Activated naive CD4-positive, alpha-beta T cell treated with anti-CD3 and anti-CD28 coated beads for 36 hours (primary cell): Measurements from ENCODE around the gene VAMP8. TPM values are rescaled to one million over a fixed set of nuclear protein-coding genes. Genes with fewer than 3 reads are reported as not detected.

ENCODE experiments used
- CTCF ChIA-PET: fragments of 350-600 bp; sonication (Branson Sonifier 250); formaldehyde crosslinking; loops from one replicate; lab custom pipeline; 2021; ENCODE audit warnings: antibody characterized with exemption; lab: Charles Lee
- DNase-seq: peaks from one replicate; pipeline ENCODE4 v3.0.0-alpha.2; 2020
- H3K27ac Mint-ChIP-seq: one replicate; pipeline ENCODE4 v1.8.0; 2021; ENCODE audit warnings: mild to moderate bottlenecking, mixed read lengths
- H3K27me3 Mint-ChIP-seq: one replicate; pipeline ENCODE4 v1.8.0; 2021; ENCODE audit warnings: low read depth, mixed read lengths
- H3K36me3 Mint-ChIP-seq: one replicate; pipeline ENCODE4 v1.8.0; 2021; ENCODE audit warnings: low read depth, mixed read lengths
- H3K4me1 Mint-ChIP-seq: one replicate; pipeline ENCODE4 v1.8.0; 2021; ENCODE audit warnings: low read depth, mixed read lengths
- H3K4me3 Mint-ChIP-seq: one replicate; pipeline ENCODE4 v1.8.0; 2021; ENCODE audit warnings: mild to moderate bottlenecking, moderate library complexity, mixed read lengths
- H3K9me3 Mint-ChIP-seq: one replicate; pipeline ENCODE4 v1.8.0; 2021; ENCODE audit warnings: mixed read lengths
- intact Hi-C: fragments of 100-400 bp; cut with micrococcal nuclease; formaldehyde crosslinking; loops from one replicate; pipeline ENCODE4 v1.15.1; 2023
- total RNA-seq, 2 experiments: library from RNA; stranded (reverse); gene quantifications; one replicate each; pipeline ENCODE4 v1.2.3, GENCODE V29; 2021

The VAMP8 gene
- total RNA-seq, 2 experiments from 2014 or later, result 98.7 to 102 TPM

GRCh38 chr2:85594715-85595300 is 17.4 kb downstream of the VAMP8 start:
- intact Hi-C loops, result loop anchor here (1.0 kb wide), 3 partner anchors 8 to 34 kb away; partner anchors contain the start of genes GGCX and VAMP5
- Mint-ChIP-seq H3K27ac (peak overlapping the region; percentile 92), H3K9me3 (no peaks in the 10 kb centered on the region), H3K4me3 (peak overlapping the region; percentile 97), H3K4me1 (peaks cover 31% of the 10 kb centered on the region), H3K27me3 (no peaks in the 10 kb centered on the region), H3K36me3 (peaks cover 5% of the 10 kb centered on the region)
- no peak for DNase-seq
- CTCF ChIA-PET, result interaction anchor here (0.6 to 2.4 kb wide), 6 partner anchors 10 to 171 kb away, joined by 3 to 11 read pairs (median 4); no protein-coding TSS in a partner anchor

GRCh38 chr2:85595301-85596025 is 18.1 kb downstream of the VAMP8 start, which contains the start of gene RNF181:
Gene RNF181, plus strand, starts transcription at chr2:85595745. Its CDS starts 19 bp downstream, at chr2:85595764.
- Mint-ChIP-seq H3K27ac (peak within 1 kb of the TSS; percentile 92), H3K9me3 (no peaks in the 10 kb centered on the region), H3K27me3 (no peaks in the 10 kb centered on the region), H3K4me1 (peaks cover 31% of the 10 kb centered on the region), H3K4me3 (peak within 1 kb of the TSS; percentile 97), H3K36me3 (peaks cover 5% of the 10 kb centered on the region)
- intact Hi-C loops, result loop anchor here (1.0 kb wide), 2 partner anchors 8 to 34 kb away; partner anchors contain the start of gene GGCX
- peak; percentile 96 for DNase-seq
- CTCF ChIA-PET, result interaction anchor here (0.6 to 2.4 kb wide), 7 partner anchors 10 to 294 kb away, joined by 3 to 11 read pairs (median 4); no protein-coding TSS in a partner anchor

- no peaks in the 10 kb centered on the region for H3K27me3 Mint-ChIP-seq
- CTCF ChIA-PET, result interaction anchor here (0.6 to 2.4 kb wide), 5 partner anchors 9 to 293 kb away, joined by 3 to 11 read pairs (median 5); no protein-coding TSS in a partner anchor
- peak; percentile 26 for DNase-seq
- H3K27ac Mint-ChIP-seq, result peak overlapping the region; percentile 92
- peak overlapping the region; percentile 97 for H3K4me3 Mint-ChIP-seq
- H3K4me1 Mint-ChIP-seq, result peaks cover 31% of the 10 kb centered on the region
- intact Hi-C loops, result no loop called here
- H3K36me3 Mint-ChIP-seq, result peaks cover 5% of the 10 kb centered on the region
- no peaks in the 10 kb centered on the region for H3K9me3 Mint-ChIP-seq
Observed at GRCh38 chr2:85596026-85596333, 18.6 kb downstream of the VAMP8 start.

GRCh38 chr2:85596486-85597143 is 19.2 kb downstream of the VAMP8 start:
- Mint-ChIP-seq H3K4me1 (peaks cover 31% of the 10 kb centered on the region), H3K27me3 (no peaks in the 10 kb centered on the region), H3K9me3 (no peaks in the 10 kb centered on the region), H3K4me3 (peak overlapping the region; percentile 97), H3K27ac (peak overlapping the region; percentile 92), H3K36me3 (peaks cover 5% of the 10 kb centered on the region)
- CTCF ChIA-PET, result interaction anchor here (0.6 to 2.4 kb wide), 3 partner anchors 18 to 293 kb away, joined by 3 to 9 read pairs (median 5); no protein-coding TSS in a partner anchor
- DNase-seq, result no peak
- intact Hi-C loops, result no loop called here

GRCh38 chr2:85597241-85597640 is 19.9 kb downstream of the VAMP8 start:
- peaks cover 36% of the 10 kb centered on the region for H3K4me1 Mint-ChIP-seq
- no peaks in the 10 kb centered on the region for H3K27me3 Mint-ChIP-seq
- CTCF ChIA-PET, result interaction anchor here (2.4 kb wide), 1 partner anchor 40 kb away, joined by 9 read pairs; no protein-coding TSS in a partner anchor
- no peak overlapping the region for H3K27ac Mint-ChIP-seq
- intact Hi-C loops, result no loop called here
- H3K36me3 Mint-ChIP-seq, result peaks cover 5% of the 10 kb centered on the region
- H3K9me3 Mint-ChIP-seq, result no peaks in the 10 kb centered on the region
- no peak for DNase-seq
- H3K4me3 Mint-ChIP-seq, result peak overlapping the region; percentile 97

GRCh38 chr2:85598594-85599340 is 21.4 kb downstream of the VAMP8 start:
- Mint-ChIP-seq H3K9me3 (no peaks in the 10 kb centered on the region), H3K36me3 (peaks cover 5% of the 10 kb centered on the region), H3K4me3 (no peak overlapping the region), H3K27me3 (no peaks in the 10 kb centered on the region), H3K4me1 (peaks cover 41% of the 10 kb centered on the region), H3K27ac (no peak overlapping the region)
- no peak for DNase-seq
- intact Hi-C loops, result no loop called here
- CTCF ChIA-PET, result interaction anchor here (0.5 kb wide), 1 partner anchor 18 kb away, joined by 3 read pairs; no protein-coding TSS in a partner anchor

GRCh38 chr2:85599468-85600234 is 22.3 kb downstream of the VAMP8 start:
- CTCF ChIA-PET, result interaction anchor here (1.2 to 1.3 kb wide), 2 partner anchors 12 to 49 kb away, joined by 4 to 6 read pairs; no protein-coding TSS in a partner anchor
- Mint-ChIP-seq H3K4me3 (no peak overlapping the region), H3K27ac (no peak overlapping the region), H3K9me3 (no peaks in the 10 kb centered on the region), H3K27me3 (no peaks in the 10 kb centered on the region), H3K36me3 (peaks cover 5% of the 10 kb centered on the region), H3K4me1 (peaks cover 39% of the 10 kb centered on the region)
- intact Hi-C loops, result no loop called here
- no peak for DNase-seq

- no peak for DNase-seq
- no peak overlapping the region for H3K4me3 Mint-ChIP-seq
- H3K9me3 Mint-ChIP-seq, result no peaks in the 10 kb centered on the region
- H3K4me1 Mint-ChIP-seq, result peaks cover 38% of the 10 kb centered on the region
- peaks cover 5% of the 10 kb centered on the region for H3K36me3 Mint-ChIP-seq
- CTCF ChIA-PET, result interaction anchor here (1.2 to 1.3 kb wide), 2 partner anchors 13 to 49 kb away, joined by 4 to 6 read pairs; no protein-coding TSS in a partner anchor
- no peak overlapping the region for H3K27ac Mint-ChIP-seq
- H3K27me3 Mint-ChIP-seq, result no peaks in the 10 kb centered on the region
- intact Hi-C loops, result no loop called here
Observed at GRCh38 chr2:85600235-85600575, 22.8 kb downstream of the VAMP8 start.

- no peak for DNase-seq
- intact Hi-C loops, result no loop called here
- H3K27me3 Mint-ChIP-seq, result no peaks in the 10 kb centered on the region
- peak overlapping the region; percentile 73 for H3K4me3 Mint-ChIP-seq
- no peaks in the 10 kb centered on the region for H3K9me3 Mint-ChIP-seq
- peak overlapping the region; percentile 33 for H3K27ac Mint-ChIP-seq
- peaks cover 3% of the 10 kb centered on the region for H3K36me3 Mint-ChIP-seq
- CTCF ChIA-PET, result interaction anchor here (0.6 to 1.3 kb wide), 3 partner anchors 14 to 50 kb away, joined by 3 to 6 read pairs (median 4); no protein-coding TSS in a partner anchor
- peaks cover 36% of the 10 kb centered on the region for H3K4me1 Mint-ChIP-seq
Observed at GRCh38 chr2:85600951-85601770, 23.8 kb downstream of the VAMP8 start.

- peaks cover 29% of the 10 kb centered on the region for H3K4me1 Mint-ChIP-seq
- peaks cover 3% of the 10 kb centered on the region for H3K36me3 Mint-ChIP-seq
- peak overlapping the region; percentile 73 for H3K4me3 Mint-ChIP-seq
- no peaks in the 10 kb centered on the region for H3K9me3 Mint-ChIP-seq
- intact Hi-C loops, result loop anchor here (1.0 to 2.0 kb wide), 4 partner anchors 10 to 63 kb away; partner anchors contain the start of genes C2orf68, GGCX and MAT2A
- CTCF ChIA-PET, result interaction anchor here (0.6 to 1.0 kb wide), 2 partner anchors 16 to 34 kb away, joined by 3 read pairs; no protein-coding TSS in a partner anchor
- no peak overlapping the region for H3K27ac Mint-ChIP-seq
- no peaks in the 10 kb centered on the region for H3K27me3 Mint-ChIP-seq
- no peak for DNase-seq
Observed at GRCh38 chr2:85601771-85602475, 24.5 kb downstream of the VAMP8 start.
